Measurements from ENCODE around the gene ADORA1.
A peak's percentile ranks its signal among the peaks of the same experiment; 100 is the strongest.

Gene ADORA1

GRCh38 chr1:203129501-203130231, 2.1 kb downstream of the ADORA1 start:
- peak in 1 of 2 experiments; percentile 51 for DNase-seq (ENCODE audit: low read depth in 1 of 2, low spot score in 1 of 2)
- TF ChIP-seq GABPA (IDR thresholded peaks at IDR 0.05; ENCODE audit: low read depth) (no peak), SPI1 (IDR thresholded peaks at IDR 0.05; ENCODE audit: borderline replicate concordance, low read depth) (peak; percentile 10; the same call in 1 of the 2 replicates)
- H3K27me3 ChIP-seq (ENCODE audit: insufficient read depth, poor library complexity, severe bottlenecking): peaks cover 23% of the 10 kb centered on the region
- no peak overlapping the region for H3K27ac ChIP-seq (replicated peaks)
- H3K4me3 ChIP-seq (replicated peaks; ENCODE audit: insufficient read depth, low read length): no peak overlapping the region

- TF ChIP-seq POLR2AphosphoS5 (IDR thresholded peaks at IDR 0.05; ENCODE audit: low read depth): no peak
- H3K27ac ChIP-seq (replicated peaks): no peak overlapping the region
- no peak for DNase-seq (ENCODE audit: low read depth in 1 of 2, low spot score in 1 of 2)
- no peak overlapping the region for H3K4me3 ChIP-seq (replicated peaks; ENCODE audit: insufficient read depth, low read length)
- H3K27me3 ChIP-seq (ENCODE audit: insufficient read depth, poor library complexity, severe bottlenecking): peaks cover 23% of the 10 kb centered on the region
Measured at GRCh38 chr1:203130358-203130985, 2.9 kb downstream of the ADORA1 start.

GRCh38 chr1:203131548-203132200, 4.1 kb downstream of the ADORA1 start:
- TF ChIP-seq REST (IDR thresholded peaks at IDR 0.05; ENCODE audit: insufficient replicate concordance, low read depth) (no peak), POLR2AphosphoS5 (IDR thresholded peaks at IDR 0.05; ENCODE audit: low read depth) (no peak), CTCF (IDR thresholded peaks at IDR 0.05; ENCODE audit: insufficient read depth, low read length) (no peak), SPI1 (IDR thresholded peaks at IDR 0.05; ENCODE audit: borderline replicate concordance, low read depth) (no peak), GABPA (IDR thresholded peaks at IDR 0.05; ENCODE audit: low read depth) (no peak)
- DNase-seq (ENCODE audit: low read depth in 1 of 2, low spot score in 1 of 2): no peak
- H3K4me3 ChIP-seq (replicated peaks; ENCODE audit: insufficient read depth, low read length): no peak overlapping the region
- no peak overlapping the region for H3K27ac ChIP-seq (replicated peaks)
- peaks cover 22% of the 10 kb centered on the region for H3K27me3 ChIP-seq (ENCODE audit: insufficient read depth, poor library complexity, severe bottlenecking)

- no peak overlapping the region for H3K27ac ChIP-seq (replicated peaks)
Measured at GRCh38 chr1:203133970-203134725, 6.6 kb downstream of the ADORA1 start.

More at GRCh38 chr1:203133970-203134725, 6.6 kb downstream of the ADORA1 start:
- Histone ChIP-seq H3K27me3 (ENCODE audit: insufficient read depth, poor library complexity, severe bottlenecking) (peaks cover 3% of the 10 kb centered on the region), H3K4me3 (replicated peaks; ENCODE audit: insufficient read depth, low read length) (no peak overlapping the region)
- no peak for TF ChIP-seq CTCF (IDR thresholded peaks at IDR 0.05; ENCODE audit: insufficient read depth, low read length)
- TF ChIP-seq REST (IDR thresholded peaks at IDR 0.05; ENCODE audit: insufficient replicate concordance, low read depth): no peak
- peak; percentile 16; the same call in 1 of the 2 replicates for TF ChIP-seq POLR2AphosphoS5 (IDR thresholded peaks at IDR 0.05; ENCODE audit: low read depth)
- TF ChIP-seq SPI1 (IDR thresholded peaks at IDR 0.05; ENCODE audit: borderline replicate concordance, low read depth): 0 out of 2 replicates have a peak, but pooled peaks have one; percentile 6
- peak; percentile 58 to 83 for DNase-seq (ENCODE audit: low read depth in 1 of 2, low spot score in 1 of 2)
